Memory B cell (primary cell): ENCODE results near the gene CENPM.
A peak's percentile ranks its signal among the peaks of the same experiment; 100 is the strongest.

Experiments used
- ATAC-seq: fragments of 150-1000 bp; cut with Tn5 transposase; 2 replicates; pipeline ENCODE4 v1.10.0; 2021; ENCODE audit warnings: low read depth, mild to moderate bottlenecking, moderate library complexity
- DNase-seq, 2 donors: peaks; one replicate each; pipeline ENCODE4 v3.0.0; 2022; ENCODE audit warnings: low spot score in 2 of 2
- H3K27ac Mint-ChIP-seq: one replicate; pipeline ENCODE4 v1.8.0; 2022; ENCODE audit warnings: mild to moderate bottlenecking, moderate library complexity, mixed read lengths
- H3K27me3 Mint-ChIP-seq: one replicate; pipeline ENCODE4 v1.8.0; 2022; ENCODE audit warnings: mixed read lengths
- H3K36me3 Mint-ChIP-seq: one replicate; pipeline ENCODE4 v1.8.0; 2022; ENCODE audit warnings: mild to moderate bottlenecking, mixed read lengths
- H3K4me1 Mint-ChIP-seq: one replicate; pipeline ENCODE4 v1.8.0; 2022; ENCODE audit warnings: mixed read lengths
- H3K4me3 Mint-ChIP-seq: one replicate; pipeline ENCODE4 v1.8.0; 2022; ENCODE audit warnings: mild to moderate bottlenecking, moderate library complexity, mixed read lengths
- H3K9me3 Mint-ChIP-seq: one replicate; pipeline ENCODE4 v1.8.0; 2022; ENCODE audit warnings: mixed read lengths

The CENPM gene, protein sequence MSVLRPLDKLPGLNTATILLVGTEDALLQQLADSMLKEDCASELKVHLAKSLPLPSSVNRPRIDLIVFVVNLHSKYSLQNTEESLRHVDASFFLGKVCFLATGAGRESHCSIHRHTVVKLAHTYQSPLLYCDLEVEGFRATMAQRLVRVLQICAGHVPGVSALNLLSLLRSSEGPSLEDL

DNA sequence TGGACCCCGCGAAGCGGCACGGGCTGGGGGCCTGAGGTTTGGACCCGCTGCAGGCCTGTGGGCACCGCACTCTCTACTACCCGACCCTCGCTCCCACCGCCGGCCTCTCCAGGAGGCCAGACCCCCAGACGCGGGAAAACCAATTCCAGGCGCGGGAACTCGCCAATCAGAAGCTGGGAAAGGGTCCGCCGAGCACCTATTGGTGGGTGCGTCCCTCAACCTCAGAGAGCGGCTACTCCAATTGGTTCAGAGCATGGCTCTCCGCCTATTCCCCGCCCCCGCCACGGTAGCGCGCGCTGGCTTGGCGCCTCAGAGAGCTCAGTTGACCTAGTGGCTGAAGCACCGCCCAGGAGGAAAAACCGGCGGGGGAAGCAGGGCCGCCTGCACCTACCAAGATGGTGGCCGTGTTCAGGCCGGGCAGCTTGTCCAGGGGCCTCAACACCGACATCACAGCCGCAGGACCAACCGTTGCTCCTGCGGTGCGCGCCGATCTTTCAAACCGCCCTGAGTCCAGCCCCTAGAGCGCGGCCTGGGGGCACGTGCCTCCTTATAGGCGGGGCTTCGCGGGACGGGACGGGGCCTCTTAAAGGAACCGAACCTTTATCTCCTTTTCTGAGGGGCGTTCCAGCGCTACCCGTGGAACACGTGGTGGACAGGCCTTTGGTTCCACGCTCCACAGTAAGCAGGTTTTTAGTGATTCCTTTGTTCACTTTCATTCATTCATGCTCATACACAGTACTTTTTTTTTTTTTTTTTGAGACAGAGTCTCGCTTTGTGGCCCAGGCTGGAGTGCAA lies at the start of gene CENPM:
CENPM (minus strand) TSS at position 524 of the 795 bp plus-strand sequence; CDS start at position 448, 76 bp downstream.
- Mint-ChIP-seq H3K36me3 (no peaks in the 10 kb centered on the region), H3K27ac (peak within 1 kb of the TSS; percentile 81), H3K4me3 (peak within 1 kb of the TSS; percentile 91), H3K4me1 (peaks cover 33% of the 10 kb centered on the region), H3K27me3 (no peaks in the 10 kb centered on the region), H3K9me3 (no peaks in the 10 kb centered on the region)
- DNase-seq (peak in 1 of 2 donors; percentile 88), ATAC-seq (peak; percentile 85)

DNA sequence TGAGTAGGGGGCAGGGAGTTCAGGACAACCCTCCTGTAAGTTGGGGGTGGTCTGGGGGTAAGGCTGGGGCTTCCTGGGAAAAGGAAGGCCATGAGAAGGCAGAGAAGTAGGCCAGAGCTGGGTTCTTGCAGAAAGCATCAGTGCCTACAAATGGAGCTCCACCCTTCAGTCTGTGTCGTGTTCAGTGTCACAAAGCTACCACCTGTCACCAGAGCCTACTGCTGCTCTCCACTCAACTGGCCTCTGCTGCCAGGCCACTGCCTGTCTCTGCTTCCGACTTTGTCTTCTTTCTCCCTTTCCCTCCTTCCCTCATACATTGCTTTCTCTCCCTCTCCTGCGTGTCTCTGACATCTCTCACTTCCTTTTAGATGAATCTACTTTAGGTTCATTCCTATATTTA lies 48.3 kb upstream of the CENPM start:
- no peaks in the 10 kb centered on the region for H3K9me3 Mint-ChIP-seq
- DNase-seq (no peak), ATAC-seq (no peak)
- H3K4me1 Mint-ChIP-seq = peaks cover 17% of the 10 kb centered on the region
- H3K36me3 Mint-ChIP-seq = peaks cover 1% of the 10 kb centered on the region
- H3K27ac Mint-ChIP-seq = no peak overlapping the region
- no peak overlapping the region for H3K4me3 Mint-ChIP-seq
- no peaks in the 10 kb centered on the region for H3K27me3 Mint-ChIP-seq

DNA sequence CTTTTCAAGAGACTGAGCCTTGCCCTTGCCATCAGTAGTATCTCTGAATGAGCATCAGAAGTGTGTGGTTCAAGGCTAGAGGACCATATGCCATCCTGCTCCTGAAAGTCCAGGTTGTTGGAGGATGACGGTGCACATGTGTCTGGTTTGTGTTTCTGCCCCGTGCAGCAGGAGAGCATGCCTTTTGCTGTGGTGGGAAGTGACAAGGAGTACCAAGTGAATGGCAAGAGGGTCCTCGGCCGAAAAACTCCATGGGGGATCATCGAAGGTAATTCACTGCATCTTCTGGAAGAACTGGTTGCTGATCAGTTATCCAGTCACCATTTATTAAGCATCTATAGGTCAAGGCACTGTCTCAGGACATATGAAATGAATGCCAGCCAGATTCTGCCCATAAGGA lies 45.5 kb upstream of the CENPM start:
- DNase-seq (no peak), ATAC-seq (no peak)
- H3K4me1 Mint-ChIP-seq = peaks cover 3% of the 10 kb centered on the region
- H3K4me3 Mint-ChIP-seq = no peak overlapping the region
- no peak overlapping the region for H3K27ac Mint-ChIP-seq
- peaks cover 5% of the 10 kb centered on the region for H3K27me3 Mint-ChIP-seq
- H3K9me3 Mint-ChIP-seq = no peaks in the 10 kb centered on the region
- H3K36me3 Mint-ChIP-seq = no peaks in the 10 kb centered on the region

DNA sequence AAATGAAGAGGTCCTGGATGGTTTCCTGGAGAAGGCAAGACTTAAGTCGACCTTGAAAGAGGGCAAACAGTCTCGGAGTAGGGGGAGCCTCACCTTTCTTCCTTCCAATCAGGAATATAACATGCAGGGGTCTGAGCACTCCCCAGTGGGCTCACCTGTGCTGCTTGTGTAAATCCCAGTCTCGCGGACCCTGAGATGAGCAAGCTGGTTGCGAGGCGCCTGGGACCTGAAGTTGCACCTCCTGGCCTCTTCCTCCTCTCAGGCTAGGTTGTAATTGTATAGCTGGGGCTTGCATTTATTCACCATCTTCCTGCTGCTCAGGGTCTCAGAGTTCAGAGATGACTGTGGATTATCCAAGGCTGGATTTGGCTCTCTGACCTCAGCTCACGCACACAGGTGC lies 44.2 kb upstream of the CENPM start:
- Mint-ChIP-seq H3K27me3 (peaks cover 6% of the 10 kb centered on the region), H3K9me3 (no peaks in the 10 kb centered on the region), H3K27ac (no peak overlapping the region), H3K36me3 (peaks cover under 1% of the 10 kb centered on the region), H3K4me1 (peaks cover 3% of the 10 kb centered on the region), H3K4me3 (no peak overlapping the region)
- DNase-seq (no peak), ATAC-seq (no peak)

DNA sequence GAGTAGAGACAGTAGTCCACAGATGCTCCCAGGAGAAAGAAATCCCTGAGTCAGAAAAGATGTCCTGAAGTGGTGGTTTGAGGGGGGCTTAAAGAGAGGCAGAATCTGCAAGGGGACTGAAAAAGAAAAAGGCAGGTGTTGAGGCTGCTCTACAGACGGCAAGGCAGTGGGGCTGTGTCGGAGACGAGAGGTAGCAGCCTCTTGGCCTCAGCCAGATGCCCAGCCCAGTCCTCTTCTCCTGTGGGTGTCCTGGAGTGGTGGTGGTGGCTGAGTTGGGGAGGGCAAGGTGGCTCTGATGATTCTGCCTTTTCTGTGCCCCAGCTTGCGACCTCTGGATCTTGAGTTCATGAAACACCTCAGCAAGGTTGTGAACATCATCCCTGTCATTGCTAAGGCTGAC lies 42.3 kb upstream of the CENPM start:
- ATAC-seq = no peak
- Mint-ChIP-seq H3K36me3 (peaks cover 2% of the 10 kb centered on the region), H3K9me3 (no peaks in the 10 kb centered on the region), H3K27me3 (peaks cover 8% of the 10 kb centered on the region), H3K4me1 (no peaks in the 10 kb centered on the region), H3K27ac (no peak overlapping the region), H3K4me3 (no peak overlapping the region)
- DNase-seq = no peak

DNA sequence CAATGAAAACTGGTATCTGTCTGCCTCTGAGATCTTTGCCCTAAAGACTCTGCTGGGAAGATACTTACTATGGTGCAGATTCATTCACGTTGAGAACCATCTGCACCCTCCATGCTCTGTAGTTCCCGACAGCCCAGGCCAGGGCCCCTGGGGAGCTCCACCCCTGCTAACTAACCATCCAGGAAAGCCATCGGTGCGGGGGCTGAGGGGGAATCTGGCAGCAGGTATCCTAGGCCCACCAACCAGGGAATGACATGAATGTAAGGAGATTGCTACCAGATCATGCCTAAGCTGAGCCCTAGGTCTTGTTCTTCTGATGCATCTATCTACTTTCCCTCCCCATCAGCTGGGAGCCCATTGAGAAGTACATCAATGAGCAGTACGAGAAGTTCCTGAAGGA lies 40.3 kb upstream of the CENPM start:
- Mint-ChIP-seq H3K27me3 (peaks cover 10% of the 10 kb centered on the region), H3K27ac (no peak overlapping the region), H3K36me3 (peaks cover 2% of the 10 kb centered on the region), H3K4me1 (peaks cover 2% of the 10 kb centered on the region), H3K4me3 (no peak overlapping the region), H3K9me3 (no peaks in the 10 kb centered on the region)
- no peak for ATAC-seq
- DNase-seq = no peak

DNA sequence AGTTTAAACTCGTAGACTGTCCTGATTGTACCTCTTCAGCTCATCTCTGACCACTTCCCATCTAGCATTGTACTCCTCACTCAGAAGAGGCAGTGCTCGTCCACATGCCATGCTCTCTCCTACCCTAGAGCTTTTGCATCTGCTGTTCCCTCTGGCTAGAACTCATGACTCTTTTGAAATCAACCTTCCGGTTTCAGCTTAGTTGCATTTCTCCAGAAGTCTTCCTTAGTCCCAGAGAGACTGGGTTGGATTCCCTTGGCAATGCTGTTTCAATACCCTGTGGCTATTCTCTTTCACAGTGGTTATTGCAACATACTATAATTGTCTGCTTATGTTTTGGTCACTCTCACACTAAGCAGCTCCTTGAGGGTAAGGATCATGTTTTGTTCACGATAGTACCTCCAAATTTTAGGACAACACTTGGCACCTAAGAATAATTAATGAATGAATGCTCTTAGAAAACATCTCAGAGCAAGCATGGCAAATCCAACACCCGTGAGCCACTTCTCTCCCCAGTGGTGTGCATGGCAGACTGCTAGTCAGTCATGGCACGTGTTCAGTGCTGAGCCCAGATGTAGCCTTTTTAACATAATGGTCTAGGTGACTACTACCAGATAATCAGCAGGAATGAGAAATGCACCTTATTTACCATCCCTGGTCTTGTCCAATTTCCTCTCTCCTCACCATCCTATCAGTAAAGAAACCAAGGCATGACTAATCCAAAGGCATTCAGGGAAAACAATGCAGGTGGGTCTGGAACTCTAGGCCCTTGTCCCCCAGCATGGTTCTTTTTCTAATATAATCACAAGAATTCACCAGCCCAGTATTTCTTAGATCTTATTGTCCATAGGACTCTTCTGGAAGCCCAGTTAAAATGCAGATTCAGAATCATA lies 36.8 kb upstream of the CENPM start:
- DNase-seq (no peak), ATAC-seq (no peak)
- H3K27me3 Mint-ChIP-seq = peaks cover 12% of the 10 kb centered on the region
- no peak overlapping the region for H3K27ac Mint-ChIP-seq
- H3K9me3 Mint-ChIP-seq = no peaks in the 10 kb centered on the region
- H3K4me3 Mint-ChIP-seq = no peak overlapping the region
- H3K36me3 Mint-ChIP-seq = peaks cover 2% of the 10 kb centered on the region
- peaks cover 2% of the 10 kb centered on the region for H3K4me1 Mint-ChIP-seq

DNA sequence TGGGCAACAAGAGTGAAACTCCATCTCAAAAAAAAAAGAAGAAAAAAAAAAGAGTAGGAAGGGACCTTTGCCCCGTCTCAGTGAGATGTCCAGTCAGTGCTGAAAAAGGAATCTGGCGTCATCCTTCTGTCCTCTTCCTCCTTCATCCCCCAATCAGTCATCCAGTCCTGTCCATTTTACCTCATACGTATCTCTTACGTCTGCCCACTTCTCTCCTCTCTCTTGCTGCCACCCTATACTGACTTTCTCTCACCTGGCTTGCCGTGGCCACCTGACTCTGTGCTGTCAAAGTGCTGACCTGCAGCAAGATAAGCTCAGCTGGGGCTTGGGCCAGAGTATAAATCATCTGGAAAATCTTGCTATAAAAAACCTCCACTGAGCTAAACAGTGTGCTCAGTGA lies 35.9 kb upstream of the CENPM start:
- ATAC-seq = no peak
- peaks cover 11% of the 10 kb centered on the region for H3K27me3 Mint-ChIP-seq

DNA sequence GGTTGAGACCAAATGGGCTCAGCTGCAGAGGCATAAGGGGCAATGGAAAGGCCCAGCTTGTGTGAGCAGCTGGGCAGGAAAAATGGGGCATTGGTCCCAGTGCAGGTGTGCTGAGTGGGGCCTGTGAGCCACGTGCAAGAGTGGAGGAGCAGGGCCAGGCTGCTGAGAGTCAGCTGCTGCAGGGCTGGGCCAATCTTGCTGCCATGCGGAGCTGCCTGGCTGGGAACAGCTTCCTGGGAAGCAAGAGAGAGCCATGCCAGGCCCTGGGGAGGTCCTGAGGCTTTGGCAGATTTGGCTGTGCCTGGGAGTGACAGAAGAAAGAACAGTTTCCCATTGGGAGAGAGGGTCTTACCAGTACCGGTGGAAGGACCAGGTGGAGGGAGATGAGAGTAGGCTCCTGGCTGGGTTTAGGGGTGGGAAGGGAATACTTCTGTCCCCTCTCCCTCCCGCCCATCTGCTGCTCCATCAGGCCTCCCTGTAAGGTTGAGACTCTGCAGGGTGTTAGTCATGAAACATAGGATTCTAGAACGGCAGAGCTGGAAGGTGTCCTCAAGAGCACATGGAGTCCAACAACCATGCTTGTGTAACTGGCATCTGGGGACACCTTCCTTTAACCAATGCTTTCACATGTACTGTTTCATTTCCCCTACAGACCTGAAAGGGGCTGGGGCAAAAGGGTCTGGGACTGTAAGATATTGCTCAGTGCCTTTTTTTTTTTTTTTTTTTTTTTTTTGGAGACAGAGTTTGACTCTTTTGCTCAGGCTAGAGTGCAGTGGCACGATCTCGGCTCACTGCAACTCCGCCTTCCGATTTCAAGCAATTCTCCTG lies 32.7 kb upstream of the CENPM start:
- no peaks in the 10 kb centered on the region for H3K9me3 Mint-ChIP-seq
- peaks cover 25% of the 10 kb centered on the region for H3K27me3 Mint-ChIP-seq
- H3K36me3 Mint-ChIP-seq = no peaks in the 10 kb centered on the region
- no peak overlapping the region for H3K4me3 Mint-ChIP-seq
- no peak for ATAC-seq
- DNase-seq = no peak
- H3K4me1 Mint-ChIP-seq = peaks cover 15% of the 10 kb centered on the region
- H3K27ac Mint-ChIP-seq = no peak overlapping the region

More for the DNA sequence above, 35.9 kb upstream of the CENPM start:
- DNase-seq = no peak
- H3K27ac Mint-ChIP-seq = no peak overlapping the region
- peaks cover 2% of the 10 kb centered on the region for H3K36me3 Mint-ChIP-seq
- H3K4me1 Mint-ChIP-seq = peaks cover 2% of the 10 kb centered on the region
- no peak overlapping the region for H3K4me3 Mint-ChIP-seq
- H3K9me3 Mint-ChIP-seq = no peaks in the 10 kb centered on the region

DNA sequence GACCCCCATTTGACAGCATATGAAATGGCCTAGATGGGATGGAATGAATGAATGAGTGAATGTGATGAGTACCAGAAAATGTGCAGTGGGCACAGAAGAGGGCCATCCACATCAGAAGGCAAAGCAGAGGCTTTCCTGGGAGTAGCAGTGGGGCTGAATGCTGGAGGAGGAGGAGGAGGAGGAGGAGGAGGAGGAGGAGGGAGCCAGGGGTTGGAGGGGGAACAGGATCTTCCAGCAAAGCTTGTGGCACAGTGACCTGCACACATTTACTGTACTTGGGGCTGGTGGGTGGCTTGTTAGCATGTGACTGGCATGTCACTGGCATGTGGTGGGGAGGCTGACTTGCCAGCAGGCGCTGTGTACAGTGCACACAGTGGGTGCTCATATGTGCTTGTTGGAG lies 31.8 kb upstream of the CENPM start:
- Mint-ChIP-seq H3K4me3 (no peak overlapping the region), H3K4me1 (peaks cover 15% of the 10 kb centered on the region), H3K36me3 (no peaks in the 10 kb centered on the region), H3K9me3 (no peaks in the 10 kb centered on the region), H3K27ac (no peak overlapping the region), H3K27me3 (peaks cover 25% of the 10 kb centered on the region)
- ATAC-seq (no peak), DNase-seq (no peak)

DNA sequence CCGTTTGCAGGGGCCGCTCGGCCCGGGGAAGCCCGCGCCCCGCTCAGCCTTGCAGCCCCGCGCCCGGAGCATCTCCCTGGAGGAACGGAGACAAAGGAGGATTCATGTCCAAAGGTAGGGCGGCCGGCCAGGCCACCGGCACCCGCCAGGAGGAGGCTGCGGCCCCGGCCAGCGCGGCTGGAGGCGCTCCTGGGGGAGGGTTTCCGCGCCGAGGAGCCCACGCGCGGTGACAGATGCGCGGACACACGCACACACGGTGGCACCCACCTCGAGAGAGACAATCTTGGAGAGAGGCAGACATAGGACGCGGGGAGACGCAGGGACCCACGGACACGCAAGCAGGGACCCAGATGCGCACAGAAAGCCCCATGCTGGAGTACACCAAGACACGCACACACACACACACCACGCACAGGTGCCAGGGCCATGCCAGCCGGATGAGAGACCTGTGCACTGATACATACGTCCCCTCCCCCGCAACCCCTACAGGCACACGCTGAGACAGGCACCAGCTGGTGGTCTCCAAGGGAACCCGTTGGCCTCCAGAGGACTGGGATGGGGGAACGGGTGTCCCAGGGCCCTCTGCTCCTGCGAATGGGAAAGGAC lies 30.1 kb upstream of the CENPM start:
- H3K36me3 Mint-ChIP-seq = no peaks in the 10 kb centered on the region
- peaks cover 34% of the 10 kb centered on the region for H3K27me3 Mint-ChIP-seq
- ATAC-seq = peak; percentile 33
- H3K4me3 Mint-ChIP-seq = peak overlapping the region; percentile 70
- H3K27ac Mint-ChIP-seq = no peak overlapping the region
- no peaks in the 10 kb centered on the region for H3K9me3 Mint-ChIP-seq
- H3K4me1 Mint-ChIP-seq = peaks cover 15% of the 10 kb centered on the region
- no peak for DNase-seq

DNA sequence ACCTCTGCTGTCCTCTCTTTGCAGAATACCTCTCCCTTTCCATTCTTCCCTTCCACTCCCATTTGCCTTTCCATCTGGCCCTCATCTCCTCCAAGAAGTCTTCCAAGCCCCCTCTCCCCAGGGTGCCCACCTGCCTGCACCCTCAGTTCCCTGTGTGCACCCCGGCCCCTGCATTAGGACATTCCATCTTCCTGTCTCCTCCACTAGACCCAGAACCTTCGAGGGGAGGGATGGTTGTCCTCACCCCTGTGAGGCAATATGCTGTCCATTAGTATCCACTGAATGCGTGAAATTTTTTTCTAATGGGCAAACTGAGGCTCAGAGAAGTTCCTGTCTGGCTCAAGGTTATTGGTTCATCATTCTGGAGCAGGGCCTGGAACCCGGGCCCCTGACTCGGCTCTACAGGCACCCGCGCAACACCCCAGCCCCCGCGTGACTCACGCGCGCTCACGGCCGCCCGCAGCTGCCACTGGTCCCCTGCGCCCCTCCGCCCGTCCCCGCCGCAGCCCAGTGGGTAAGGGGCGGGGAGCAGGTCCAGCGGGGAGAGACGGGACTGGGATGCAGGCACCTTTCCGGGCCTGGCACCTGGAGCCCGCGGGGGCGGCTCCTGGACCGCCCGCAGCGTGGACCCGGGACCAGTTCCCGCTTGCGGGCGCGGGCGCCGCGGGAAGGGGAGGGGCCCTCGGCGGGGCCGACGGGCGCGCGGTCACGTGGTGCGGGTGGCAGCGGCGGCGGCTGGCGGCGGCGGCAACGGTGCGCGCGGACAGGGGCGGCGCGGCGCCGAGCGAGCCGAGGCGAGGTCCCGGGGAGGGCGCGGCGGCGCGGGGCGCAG lies 29.3 kb upstream of the CENPM start:
- peaks cover 32% of the 10 kb centered on the region for H3K27me3 Mint-ChIP-seq
- H3K36me3 Mint-ChIP-seq = no peaks in the 10 kb centered on the region
- DNase-seq (peak in 1 of 2 donors; percentile 49), ATAC-seq (peak; percentile 73)
- H3K27ac Mint-ChIP-seq = no peak overlapping the region
- H3K4me3 Mint-ChIP-seq = peak overlapping the region; percentile 46
- no peaks in the 10 kb centered on the region for H3K9me3 Mint-ChIP-seq
- H3K4me1 Mint-ChIP-seq = peaks cover 15% of the 10 kb centered on the region
